NCI-H510A treated with DMSO at 0.1 percent for 48 hours (cell line): ENCODE data around the gene PRDM16.

Experiments
- DNase-seq: peaks from one replicate; lab custom pipeline; 2025; lab: John Stamatoyannopoulos, UW

Gene PRDM16

DNA sequence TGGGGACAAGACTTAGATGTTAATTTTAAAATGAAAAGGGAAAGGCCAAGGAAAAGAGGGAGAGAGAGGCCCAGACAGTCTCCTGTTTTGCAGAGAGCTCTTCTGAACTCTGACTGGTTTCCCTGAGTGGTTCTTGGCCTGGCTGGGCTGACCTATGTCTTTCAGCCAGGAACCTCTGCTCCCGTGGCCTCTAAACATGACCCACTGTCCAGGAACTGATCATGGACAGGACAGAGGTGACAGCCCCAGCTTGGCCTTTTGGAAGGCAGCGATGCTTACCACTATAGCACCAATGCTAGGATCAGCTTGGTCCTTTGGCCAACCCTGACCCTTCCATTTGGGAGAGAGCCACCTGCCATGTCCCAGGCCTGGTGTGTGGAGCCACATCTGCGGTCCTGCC, 55.2 kb downstream of the PRDM16 start:
- no peak for DNase-seq

DNA sequence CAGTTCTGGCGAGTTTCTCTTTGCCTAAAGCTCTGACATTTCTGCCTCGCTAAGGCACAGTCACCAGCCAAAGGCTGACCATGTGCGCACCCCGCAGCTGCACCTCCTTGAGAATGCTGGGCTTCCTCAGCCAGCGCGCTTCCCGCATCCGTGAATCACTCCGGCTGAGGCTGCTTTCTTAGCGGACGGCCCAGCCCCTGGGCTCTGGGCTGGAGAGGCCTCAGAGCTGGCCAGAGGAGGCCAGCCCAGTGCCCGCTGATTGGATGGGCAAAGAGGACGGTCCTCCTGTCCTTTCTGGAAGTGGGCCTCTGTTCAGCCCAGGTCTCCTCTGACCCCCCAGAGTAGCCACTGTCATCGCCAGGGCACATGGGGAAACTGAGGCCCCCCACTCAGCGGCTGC, 56.1 kb downstream of the PRDM16 start:
- DNase-seq = no peak

DNA sequence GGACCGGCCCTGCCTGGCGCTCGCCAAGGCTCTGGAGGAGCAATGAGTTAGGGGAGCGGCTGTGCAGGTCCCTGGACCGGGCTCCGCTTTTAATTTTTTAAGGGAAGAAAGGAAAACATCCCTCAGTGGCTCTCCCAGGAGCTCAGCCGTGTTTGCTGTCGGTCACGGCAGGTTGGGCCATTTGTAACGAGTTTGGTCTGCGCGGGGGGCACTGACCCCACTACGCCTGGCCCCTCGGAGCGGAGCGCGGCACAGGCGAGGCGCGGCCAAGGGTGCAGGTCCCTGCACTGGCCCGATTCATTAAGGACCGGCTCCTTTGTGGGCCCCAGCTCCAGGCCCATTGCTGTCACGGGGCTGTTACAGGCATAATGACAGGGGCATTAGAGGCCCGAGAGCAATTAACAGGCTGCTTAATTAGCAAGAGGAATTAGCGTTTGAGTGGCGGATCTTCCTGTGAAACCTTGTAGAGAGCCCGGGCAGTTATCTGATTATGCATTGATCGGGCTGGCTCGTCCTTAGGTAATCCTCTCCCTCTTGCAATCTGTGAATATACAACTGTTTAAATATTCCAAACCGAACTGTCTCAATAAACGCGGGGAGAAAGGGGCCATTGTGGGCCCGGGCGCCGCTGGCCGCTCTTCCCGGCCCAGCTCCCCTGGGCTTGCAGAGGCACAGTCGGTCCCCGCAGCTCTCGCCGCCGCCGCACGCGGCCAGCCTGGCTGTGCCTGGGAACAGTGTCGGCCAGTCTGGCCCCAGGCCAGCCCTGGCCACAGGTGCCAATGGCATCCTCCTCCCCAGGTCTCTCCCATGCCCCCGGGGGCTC, 56.8 kb downstream of the PRDM16 start:
- DNase-seq = no peak

DNA sequence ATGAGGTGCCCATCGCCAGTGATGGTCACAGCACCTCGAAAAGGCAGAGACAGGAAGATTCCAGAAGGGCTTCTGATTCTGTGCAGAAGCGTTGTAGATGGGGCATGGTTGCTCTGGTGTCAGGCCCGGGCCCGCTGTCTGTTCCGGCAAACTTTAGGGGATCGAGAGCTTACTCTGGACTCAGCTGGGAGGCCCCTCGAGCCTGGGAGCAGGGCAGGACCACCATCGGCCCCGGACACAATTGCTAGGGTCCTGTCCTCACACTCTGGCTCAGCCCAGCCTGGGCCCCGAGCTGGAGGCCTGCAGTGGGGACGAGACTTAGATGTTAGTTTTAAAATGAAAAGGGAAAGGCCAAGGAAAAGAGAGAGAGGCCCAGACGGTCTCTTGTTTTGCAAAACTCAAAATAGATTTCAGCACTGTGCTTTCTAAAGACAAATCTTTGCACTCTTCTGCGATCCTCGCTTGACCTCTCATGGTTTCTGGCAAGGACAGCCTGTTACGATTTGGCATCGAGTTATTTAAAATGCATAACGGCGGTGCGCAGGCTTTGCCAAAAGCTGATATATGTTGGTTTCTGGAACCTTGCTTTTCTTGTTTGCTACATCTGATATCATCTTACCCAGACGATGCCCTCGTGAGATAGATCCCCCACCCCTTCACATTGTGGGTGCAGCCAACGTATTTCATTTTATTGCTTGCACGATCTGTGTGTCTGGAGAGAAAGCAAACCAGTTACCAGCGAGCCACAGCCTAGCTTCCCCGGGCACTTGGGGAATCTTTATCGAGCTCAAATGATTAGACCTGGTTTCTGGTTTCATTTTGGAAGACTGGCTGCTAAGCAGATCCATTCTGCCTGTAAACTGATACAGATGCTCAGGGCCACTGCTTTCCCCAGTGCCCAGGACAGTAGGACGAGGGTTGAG, 58.0 kb downstream of the PRDM16 start:
- no peak for DNase-seq

DNA sequence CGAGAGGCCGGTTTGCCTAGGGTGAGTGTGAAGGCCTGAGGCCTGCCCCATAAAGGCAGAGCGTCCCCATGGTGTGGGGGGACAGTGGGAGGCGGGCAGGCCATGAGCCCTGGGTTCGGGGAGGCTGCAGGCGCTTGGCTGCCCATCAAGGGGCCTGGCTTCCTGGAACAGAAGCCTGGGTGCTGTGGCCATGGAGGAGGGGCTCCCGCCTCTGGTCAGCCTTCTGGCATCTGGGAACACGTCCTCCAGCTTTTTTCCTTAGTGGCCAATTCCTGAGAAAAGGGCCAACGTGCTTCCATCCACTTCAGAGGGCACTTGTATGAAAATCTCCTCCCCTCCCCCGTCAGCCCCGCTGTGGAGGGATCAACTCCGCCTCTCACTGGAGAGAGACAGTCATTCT, 58.7 kb downstream of the PRDM16 start:
- DNase-seq = no peak

DNA sequence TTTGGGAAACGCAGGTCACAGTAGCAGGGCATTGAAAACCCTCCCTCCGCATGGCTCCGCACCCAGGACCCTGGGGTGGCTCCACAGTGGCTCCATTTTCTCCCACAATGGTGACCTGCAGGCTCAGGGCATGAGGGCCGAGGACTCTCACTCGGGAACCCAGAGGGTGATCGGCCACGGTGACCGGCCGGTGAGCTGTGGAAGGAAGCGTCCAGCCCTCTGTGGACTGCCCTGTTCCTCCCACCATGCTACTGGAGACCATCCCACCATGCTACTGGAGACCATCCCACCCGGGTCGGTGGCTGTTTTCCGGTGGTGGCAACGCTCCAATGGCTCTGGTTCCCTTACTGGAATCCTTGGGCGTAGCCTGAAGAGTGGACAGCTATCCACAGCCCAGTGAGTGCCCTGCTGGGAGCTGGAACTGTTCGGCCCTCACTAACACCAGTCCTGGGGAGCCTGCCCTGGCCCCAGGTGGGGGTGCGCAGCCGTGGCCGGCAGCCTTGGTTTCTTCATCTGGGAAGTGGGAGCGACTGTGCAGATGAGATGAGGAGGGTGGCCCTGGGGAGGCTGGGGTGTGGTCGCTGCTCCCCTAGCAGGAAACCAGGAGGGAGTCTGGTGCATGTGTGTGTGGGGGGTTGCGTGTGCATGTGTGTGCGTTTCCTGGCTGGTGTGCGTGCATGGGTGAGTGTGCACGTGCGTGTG, 59.6 kb downstream of the PRDM16 start:
- DNase-seq = no peak

DNA sequence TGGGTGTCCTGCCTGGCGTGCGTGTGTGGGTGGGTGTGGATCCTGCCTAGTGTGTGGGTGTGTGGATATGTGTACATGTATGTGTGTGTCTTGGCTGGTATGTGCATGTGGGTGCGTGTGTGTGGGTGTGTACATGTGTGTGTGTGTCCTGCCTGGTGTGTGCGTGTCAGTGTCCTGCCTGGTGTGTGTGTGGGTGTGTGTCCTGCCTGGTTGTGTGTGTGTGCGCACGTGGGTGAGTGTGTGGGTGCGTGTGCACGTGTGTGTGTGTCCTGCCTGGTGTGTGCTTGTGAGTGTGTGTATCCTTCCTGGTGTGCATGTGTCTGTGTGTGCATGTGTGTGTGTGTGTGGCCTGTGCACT, 60.1 kb downstream of the PRDM16 start:
- DNase-seq = no peak

DNA sequence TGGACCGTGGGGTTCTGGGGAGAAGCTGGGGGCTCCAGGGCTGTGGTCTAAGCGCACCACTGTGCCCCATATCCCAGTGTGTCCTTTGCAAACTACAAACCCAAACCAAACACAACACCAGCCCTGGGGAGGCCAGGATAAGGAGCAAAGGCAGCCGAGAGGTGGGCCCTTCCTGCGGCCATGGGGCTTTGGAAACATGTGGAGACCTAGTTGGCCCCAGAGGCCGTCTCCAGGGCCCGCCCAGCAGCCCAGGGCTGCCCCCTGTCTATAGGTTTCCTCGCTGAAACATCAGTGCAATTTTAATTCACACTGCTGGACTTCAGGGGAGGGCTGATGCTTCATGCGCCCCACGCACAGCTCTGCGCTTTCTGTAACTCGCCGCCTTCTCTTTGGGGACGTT, 61.3 kb downstream of the PRDM16 start:
- DNase-seq = no peak

DNA sequence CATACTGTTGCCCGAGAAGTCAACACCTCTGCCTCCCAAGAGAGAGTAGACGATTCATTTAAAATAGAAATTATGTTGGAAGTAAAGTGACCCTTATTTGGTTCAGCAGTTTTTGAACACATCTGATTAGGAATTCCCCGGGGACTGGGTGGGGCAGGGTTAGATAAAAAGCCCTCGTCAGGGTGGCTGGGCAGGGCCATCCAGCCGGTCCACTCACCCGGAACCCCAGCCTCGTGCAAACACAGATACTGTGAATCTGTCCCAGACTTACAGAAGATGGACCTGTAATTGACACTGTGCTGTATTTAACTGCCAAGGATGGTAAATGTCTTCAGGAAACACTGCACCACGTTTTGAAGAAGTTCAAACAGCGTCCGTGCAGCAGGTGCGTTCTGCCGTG, 63.7 kb downstream of the PRDM16 start:
- DNase-seq = no peak

DNA sequence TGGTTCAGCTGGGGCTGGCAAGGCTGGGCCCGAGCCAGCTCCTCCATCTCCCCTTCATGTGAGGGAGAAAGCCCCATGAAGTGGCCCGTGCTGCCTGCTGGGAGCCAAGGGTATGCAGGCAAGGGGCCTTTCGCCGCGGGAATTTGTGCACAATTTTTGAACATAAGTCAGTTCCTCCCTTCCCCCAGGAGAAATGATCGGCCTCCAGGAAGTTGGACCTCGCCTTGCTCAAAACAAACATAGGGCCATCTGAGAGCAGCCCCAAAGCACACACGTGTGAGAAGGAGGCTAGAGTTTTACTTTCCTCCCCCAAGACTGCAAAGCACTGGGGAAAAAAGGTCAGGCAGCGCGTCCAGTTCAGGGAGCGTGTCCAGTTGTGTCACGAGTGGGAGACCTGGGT, 64.7 kb downstream of the PRDM16 start:
- no peak for DNase-seq

DNA sequence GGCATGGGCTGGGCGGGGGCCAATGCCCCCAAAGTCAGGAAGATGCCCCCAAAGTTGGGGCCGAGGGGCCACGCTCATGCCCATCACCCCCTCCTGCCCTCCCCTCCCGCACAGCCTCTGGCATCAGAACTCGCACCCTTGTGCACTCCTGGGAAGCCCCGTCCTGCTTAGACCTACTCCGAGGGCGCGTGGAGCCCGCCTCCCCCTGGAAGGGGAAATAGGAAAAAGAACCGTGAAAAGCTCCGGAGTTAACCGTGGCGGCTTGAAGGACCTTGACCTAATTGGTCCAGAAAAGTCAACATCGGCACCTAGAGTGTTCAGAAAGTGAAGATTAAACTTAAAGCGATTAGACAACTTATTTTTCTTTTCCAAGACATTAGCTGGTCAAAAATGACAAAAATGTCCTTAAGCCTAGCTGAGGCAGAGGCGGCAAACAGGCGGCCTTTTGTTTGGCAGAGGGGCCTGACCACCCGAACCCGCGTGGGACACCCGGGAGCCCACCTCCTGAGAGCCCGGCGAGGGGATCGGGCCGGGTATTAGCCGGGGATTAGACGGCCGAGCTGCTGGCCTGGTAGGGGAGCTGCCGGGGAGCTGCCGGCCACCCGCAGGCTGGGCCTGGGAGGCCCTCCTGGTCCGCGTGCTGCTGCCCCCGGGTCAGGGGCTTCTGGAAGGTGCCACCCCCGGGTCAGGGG, 65.5 kb downstream of the PRDM16 start:
- DNase-seq = no peak

DNA sequence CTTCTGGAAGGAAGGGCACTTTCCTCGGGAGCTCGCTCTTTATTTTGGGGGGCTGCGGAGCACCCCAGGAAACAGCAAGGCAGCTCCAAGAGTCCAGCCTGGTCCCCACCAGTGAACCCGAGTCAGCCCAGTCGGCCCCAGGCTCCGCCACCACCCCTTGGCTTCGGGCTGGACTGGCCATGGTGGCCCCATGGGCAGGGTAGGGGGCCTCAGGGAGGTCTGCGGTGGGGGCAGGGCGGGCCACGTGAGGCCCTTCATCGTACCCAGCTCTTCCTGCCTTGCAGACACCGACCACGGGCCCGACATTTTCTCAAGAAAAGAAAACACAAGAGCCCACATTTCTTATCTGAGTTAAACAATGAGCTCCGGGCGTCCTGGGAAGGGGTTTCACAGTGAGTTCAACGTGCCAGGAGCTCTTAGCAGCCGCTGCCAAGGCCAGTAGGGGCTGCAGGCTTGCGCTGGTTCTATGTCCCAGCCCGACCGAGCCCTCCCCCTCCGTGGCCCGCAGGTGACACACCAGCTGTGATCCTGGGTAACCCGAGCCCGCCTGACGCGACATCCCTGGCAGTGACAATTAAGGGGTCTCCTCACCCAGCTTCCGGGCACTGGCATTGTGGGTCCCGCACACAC, 66.2 kb downstream of the PRDM16 start:
- no peak for DNase-seq

DNA sequence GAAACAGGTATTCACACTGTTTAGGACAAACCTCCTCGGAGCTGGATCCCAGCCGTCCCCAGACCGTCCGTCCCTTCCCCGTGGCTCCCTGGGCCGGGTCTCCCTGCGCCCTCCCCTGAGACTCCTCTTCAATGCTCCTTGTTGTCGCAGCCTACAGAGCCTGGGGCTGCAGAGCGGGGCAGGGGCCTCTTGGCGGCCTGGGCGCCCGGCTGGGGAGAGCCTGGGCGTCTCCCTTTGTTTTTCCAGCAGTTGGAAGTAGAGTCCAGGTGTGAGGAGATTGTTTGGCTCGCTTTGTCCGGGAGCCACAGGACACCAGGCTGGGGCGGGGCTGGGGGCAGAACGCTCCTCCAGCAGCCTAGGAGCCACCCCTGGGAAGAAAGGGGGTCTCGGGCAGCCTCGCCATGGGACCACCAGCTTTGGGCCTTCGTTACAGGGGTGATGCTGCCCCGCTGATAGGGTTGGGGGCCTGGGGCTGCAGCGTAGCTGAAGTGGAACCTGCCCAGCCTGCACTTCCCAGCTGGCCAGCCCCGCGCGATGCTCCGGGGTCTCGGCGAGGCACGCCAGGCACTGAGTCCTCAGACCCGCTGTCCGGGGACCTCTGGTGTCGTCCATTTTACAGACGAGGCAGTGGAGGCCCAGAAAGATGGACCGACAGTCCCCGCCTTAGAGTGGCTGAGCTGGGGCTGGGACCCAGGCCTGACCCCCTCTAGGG, 66.9 kb downstream of the PRDM16 start:
- no peak for DNase-seq

DNA sequence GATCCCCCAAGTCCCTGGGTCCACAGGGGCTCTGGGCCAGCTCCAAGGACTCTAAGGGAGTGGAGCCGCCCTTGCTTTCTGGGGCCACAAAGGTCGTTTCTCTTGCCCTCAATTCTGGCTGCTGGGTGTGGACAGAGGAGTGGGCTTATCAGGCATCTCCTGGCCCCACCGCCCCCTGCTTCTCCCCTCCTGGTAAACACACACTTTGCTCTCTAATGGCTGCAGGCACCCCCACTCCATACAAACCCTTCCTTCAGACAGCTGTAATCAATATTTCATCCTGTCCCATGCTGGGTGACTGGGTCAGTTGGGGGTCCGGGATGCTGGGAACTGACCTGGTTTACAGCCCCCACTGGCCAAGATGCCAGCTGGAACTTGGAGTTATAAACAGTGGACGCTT, 67.5 kb downstream of the PRDM16 start:
- no peak for DNase-seq

DNA sequence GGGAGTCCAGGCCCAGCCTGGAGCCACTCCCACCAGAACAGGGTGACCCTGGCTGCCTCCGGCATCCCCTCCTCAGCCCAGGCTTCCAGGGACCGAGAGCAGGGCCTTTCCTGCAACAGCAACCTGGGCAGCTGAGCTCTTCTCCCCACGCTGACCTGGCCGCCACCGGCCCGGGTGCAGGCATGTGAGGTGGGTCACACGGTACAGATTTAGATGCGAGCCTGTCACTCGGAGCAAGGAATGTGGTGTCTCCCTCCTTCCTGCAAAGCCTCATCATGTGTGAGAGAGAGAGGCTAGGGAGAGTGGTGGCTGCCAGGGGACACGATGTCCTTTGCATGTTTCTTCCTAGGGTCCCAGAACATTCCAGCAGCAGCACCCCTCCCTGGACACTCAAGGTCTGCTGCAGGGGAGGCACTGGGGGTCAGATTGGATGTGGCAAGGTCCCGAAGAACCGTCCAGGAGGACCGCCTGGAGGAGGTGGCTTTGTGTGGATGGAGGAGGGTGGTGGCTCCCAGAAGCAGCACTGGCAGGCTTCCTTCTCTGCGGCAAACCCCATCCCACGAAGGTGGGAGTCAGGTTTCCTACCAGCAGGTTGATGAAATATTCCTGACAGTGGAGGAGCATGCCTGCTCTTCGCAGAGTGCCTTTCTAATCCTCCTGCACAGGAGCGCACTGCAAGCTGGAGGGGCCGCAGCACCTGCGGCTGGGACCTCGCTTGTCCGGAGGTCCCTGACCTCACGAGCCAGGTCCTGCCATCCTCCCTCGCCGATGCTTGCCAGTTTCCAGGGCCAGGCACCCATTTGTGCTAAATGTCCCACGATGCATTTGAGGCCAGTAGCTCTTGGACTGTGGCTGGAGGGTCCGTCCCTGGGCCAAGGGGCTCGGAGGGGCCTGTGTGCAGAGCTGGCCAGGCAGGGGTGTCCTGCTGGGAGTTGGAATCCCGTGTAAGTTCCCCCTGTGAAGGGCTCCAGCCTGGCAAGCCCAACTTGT, 68.4 kb downstream of the PRDM16 start:
- no peak for DNase-seq

DNA sequence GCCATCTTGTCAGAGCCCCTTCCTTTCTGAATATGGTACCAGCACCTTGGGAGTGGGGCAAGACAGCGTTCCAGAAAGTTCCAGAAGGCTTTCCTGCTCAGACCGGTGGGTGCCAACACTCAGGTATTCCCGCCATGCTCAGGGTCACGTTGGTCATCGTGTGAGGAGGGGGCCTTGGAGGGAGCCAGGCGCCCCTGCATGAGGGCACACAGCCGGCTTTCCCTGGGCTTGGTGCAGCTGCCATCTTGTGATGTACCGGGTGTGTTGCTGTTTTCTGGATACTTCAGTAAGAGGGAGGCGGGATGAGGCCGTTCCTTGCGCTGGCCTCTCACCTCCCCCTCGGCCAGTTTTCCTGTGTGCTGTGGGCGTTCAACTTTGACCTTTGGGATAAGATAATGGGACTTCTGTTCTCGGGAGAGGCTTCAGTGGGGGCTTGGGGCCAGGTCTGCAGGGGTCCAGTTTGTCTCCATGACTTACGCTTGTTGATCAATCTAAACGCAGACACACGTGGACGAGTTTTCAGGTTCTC, 69.7 kb downstream of the PRDM16 start:
- no peak for DNase-seq

DNA sequence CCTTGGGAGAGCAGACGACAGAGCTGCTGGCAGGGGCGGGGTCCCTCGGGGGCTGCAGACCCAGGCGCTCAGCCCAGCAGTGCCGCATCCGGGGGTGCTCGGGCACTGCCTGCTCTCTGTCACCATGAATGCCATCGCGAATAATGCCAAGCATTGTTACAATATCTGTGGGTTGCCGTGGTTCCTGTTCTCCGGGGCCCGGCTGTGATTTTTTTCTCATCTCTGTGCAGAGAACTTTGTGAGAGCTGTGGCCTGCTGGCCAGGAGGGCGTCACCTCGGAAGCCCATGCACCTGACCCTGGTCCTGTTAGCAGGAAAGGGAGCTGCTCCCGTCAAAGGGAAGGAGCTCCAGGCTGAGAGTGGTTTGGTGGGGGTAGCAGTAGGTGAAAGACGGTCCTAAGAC, 70.4 kb downstream of the PRDM16 start:
- DNase-seq = no peak

DNA sequence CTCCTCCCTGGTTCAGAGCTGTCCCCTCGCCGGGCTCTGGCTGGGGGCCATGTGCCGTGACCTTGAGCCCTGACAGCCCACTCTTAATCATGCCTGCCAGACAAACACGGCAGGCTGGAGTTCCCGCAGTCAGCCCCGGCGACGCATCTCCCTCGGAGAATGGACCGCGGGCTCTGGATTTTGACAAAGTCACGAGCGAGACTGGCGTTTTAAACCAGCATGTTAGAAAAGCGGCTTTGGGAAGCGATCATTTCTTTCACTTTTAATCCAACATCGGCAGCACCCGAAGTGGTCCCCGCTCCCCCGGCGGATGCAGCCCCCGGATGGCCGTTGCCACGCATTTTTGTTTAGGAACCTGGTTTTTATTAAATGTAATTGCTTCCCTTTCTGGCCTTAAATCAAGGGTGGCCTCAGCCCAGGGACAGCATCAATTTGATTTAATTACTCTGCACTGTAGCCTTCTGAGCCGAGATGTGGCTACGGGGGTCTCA, 70.9 kb downstream of the PRDM16 start:
- DNase-seq = no peak

DNA sequence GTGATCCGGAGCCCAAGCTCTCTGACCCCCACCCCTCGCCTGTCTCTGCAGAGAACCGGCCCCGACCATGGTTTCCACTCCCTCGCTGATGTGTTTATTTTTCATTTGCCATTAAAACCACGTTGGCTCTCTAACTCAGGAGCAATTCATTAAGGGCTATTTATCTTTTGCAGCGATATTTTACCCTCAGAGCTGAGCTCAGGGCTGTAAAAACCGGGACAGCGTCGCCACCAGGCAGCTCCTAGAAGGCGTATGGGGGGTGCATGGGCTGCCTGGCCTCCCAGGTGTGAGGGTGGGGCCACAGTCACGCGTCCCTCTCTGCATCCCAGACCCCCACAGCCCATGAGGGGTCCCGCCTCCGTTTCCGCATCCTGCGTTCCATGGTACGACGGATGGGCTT, 71.4 kb downstream of the PRDM16 start:
- DNase-seq = no peak
